ENCODE measurements around the gene PSMA7.
A peak's percentile ranks its signal among the peaks of the same experiment; 100 is the strongest.

Gene PSMA7

DNA sequence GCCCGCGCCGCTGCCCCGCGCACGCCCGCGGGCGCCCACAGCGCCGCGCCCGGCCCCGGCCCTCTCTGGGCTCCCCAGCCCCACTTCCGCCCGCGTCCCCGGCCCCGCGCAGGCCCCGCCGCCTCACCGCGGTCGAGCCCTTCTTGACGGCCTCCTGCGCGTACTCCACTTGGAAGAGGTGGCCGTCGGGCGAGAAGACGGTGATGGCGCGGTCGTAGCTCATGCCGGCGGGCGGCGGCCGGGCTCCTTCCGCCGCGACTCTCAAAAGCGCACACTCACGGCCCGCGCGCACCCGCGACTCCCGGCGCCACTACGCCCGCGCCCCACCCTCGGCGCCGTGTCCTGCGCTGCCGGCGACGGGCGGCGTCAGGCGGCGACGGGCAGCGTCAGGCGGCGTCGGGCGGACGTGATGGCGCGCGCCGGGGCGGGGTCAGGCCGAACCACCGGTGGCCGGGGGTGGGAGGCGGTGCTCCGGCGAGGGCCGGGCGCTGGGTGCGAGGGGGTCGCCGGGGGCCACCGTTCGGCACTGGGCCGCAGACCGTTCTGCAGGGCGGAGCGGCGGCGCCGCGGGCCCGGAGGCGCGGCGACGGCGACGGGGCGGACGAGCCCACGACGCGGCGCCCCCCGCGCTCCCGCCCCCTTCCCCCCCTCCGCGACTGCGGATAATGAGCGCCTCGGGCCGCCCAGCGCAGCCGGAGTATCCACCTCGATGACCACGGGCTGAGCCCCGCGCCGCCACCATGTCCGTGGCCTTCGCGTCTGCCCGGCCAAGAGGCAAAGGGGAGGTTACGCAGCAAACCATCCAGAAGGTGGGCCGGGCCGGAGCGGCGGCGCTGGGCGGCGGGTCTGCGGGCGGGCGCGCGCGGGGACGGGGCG lies at the start of gene PSMA7, which contains the start of gene SS18L1:
Gene PSMA7 (minus strand): TSS at position 314 of the 876 bp plus-strand sequence. CDS start 91 bp downstream, at position 223.
Gene SS18L1 (plus strand): TSS at position 689 of the 876 bp plus-strand sequence. CDS start 52 bp downstream, at position 741.
- H3K27ac ChIP-seq: peak within 1 kb of the TSS; percentile 84
- DNase-seq (ENCODE audit: low read depth, low spot score): no peak

DNA sequence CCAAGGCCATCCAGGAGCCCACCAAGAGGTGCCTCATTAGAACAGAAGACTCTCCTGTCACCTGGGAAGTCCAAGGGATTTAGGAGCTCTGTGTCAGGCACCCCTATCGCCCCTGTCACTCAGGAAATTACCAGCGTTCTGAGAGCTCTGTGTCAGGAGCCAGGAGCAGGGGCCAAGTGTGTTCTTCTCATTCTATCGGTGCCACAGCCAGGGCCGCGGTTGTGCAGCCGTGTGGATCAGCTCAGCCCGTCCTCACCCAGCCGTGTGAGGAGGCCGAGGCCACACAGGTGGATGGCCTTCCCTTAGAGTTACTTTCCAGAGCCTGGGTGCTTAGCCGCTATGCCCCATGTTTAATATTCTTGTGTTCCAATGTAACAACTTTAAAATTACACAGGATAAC lies 49.4 kb upstream of the PSMA7 start:
- H3K27ac ChIP-seq: no peak overlapping the region
- DNase-seq (ENCODE audit: low read depth, low spot score): no peak

DNA sequence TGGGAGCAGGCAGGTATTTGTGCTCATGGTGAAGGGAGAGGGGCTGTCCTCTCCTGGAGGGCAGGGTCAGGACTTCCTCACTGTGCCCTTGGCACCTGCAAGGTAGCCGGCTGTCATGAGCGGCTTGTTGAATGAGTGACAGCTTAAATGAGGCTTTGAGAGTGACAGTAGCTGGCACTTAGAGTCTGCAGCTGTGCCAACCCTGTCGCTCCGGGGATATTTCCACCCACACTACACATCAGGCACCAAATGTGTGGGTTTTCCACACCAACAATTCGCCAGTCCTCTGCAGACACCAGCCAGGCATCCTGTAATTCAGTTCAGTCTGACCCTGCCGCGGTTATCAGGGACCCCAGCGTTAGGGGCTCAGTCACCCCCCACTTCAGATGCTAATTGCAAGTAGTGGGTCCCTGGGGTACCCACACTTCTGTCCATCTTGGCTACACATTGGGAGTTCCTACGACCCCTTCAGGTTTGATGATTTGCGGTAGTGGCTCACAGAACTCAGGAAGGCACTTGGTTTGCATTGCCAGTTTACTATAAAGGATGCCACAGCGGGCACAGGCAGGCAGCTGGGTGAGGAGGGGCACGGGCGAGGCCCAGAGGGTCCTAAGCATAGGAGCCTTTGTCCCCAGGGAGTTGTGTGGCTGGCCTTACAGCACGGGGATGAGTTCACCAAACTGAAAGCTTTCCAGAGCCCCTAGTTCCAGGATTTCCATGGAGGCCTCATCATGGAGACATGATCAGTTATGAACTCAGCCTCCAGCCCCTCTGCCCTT lies 48.8 kb upstream of the PSMA7 start:
- H3K27ac ChIP-seq: no peak overlapping the region
- DNase-seq (ENCODE audit: low read depth, low spot score): no peak

DNA sequence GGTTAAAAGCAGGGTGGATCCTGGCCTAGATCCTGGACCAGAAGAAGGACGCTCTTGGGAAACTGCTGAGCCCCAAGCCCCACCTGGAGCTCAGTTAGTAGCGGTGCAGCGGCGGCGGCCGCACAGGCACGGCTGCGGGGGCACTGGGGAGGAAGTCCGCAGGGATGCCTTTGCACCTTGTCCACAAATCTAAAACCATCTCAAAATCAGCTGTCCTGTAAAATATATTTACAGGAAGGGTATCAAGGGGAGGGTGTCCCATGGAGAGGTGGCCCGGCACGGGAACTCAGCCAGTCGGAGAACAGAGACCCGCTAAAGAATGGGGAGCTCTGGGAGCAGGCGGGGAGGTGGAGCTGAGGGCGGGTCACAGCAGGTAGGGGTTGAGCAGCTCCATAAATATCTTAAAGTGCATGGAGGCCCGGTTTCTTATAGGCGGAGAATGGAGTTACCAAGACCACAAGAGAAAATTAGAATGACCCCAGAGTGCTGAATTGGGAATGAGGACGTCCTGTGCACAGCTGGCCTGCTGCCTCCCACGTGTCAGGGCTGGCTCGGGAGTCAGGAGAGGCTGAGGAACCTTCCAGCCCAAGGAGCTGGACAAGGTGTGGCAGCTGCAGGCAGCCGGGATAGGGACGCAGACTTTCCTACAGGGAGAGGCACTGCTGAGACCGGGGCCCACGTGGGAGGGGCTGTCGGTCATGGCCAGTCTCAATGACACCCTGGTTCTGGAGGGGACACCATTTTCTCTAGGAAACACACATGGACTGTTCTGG lies 47.6 kb upstream of the PSMA7 start:
- no peak for DNase-seq (ENCODE audit: low read depth, low spot score)
- H3K27ac ChIP-seq: no peak overlapping the region

DNA sequence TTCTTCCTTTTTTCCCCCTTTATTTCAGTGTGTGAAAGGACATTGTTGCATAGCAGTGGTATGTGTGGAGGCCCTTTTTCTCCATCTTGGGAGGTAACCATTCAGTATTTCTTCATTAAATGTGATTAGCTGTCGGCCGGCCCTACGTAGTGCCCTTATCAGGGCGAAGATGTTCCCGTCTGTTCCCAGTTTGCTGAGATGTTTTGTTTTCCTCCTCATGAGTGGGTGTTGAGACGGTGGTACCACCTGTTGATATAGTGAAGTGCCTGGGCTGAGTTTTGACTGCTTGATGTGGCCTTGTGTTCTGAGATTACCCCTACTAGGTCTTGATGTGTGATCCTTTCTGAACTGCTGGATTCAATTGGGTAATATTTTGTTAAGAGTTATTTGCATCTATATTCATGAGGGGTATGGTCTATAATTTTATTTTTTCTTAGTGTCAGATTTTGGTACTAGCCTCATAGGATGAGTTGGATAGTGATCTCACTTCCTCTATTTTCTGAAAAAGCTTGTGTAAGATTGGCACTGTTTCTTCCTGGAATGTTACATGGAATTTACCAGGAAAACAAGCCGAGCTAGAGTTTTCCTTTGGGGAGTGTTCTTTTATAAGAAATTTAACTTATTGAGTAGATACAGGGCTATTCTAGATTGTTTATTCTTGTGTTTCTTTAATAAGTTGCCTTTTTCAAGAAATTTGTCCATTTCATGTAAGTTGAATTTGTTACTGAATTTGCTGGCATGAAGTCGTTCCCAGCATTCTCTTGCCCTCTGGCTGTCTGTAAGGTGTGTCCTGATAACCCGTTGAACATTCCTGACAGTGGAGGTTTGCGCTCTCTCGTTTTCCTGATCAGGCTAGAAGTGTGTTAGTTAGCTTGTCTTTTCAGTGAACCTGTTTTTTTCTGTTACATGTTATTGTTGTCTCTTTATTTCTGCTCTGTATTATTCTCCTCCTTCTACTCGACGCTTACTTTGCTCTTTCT lies 44.0 kb upstream of the PSMA7 start:
- no peak for DNase-seq (ENCODE audit: low read depth, low spot score)
- H3K27ac ChIP-seq: peak overlapping the region; percentile 15

DNA sequence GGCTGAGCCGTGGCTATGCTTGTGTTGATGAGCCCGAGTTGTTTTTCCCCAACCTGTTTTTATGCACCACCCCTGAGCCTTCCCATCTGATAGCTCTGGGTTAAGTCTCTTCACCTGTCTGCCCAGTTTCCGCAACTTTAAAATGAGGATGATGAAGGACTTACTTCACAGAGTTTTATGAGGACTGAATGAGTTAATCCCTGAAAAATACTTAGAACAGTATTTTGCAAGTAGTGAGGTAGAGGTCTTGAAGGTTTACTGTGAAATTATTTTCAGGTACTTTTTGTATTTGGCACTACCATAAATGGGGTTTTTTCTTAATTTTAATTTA lies 42.9 kb upstream of the PSMA7 start:
- no peak overlapping the region for H3K27ac ChIP-seq
- no peak for DNase-seq (ENCODE audit: low read depth, low spot score)

DNA sequence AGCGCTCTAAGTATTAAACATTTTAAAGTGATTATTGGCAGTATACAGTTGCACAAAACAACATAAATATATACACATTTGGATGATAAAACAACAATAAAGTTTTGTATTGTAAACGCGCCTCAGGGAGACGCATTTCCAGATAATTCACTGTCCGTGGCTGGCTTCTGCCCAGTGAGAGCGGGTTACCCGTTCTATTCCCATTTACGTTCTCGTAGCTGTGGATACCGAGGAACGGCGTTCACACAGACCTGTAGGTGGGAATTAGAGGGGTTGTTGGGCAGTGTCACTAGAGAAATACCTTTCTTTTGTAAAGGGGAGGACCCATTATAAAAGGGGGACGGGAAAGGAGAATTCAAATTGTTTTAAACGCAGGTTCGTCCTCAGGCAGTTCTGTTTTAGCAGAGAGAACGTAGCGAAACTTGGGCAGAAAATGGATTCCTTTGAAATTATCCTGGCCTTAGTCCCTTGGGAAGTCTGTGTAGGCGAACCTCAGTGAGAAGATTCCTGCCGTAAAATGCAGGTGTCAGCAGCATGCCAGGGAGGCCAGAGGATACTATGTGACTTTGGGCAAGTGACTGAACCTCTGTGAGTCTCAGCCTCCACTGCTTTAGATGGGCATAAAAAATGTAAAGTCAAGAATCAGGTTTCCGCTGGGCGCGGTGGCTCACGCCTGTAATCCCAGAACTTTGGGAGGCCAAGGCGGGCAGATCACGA lies 40.4 kb upstream of the PSMA7 start:
- no peak for DNase-seq (ENCODE audit: low read depth, low spot score)
- peak overlapping the region; percentile 78 for H3K27ac ChIP-seq

DNA sequence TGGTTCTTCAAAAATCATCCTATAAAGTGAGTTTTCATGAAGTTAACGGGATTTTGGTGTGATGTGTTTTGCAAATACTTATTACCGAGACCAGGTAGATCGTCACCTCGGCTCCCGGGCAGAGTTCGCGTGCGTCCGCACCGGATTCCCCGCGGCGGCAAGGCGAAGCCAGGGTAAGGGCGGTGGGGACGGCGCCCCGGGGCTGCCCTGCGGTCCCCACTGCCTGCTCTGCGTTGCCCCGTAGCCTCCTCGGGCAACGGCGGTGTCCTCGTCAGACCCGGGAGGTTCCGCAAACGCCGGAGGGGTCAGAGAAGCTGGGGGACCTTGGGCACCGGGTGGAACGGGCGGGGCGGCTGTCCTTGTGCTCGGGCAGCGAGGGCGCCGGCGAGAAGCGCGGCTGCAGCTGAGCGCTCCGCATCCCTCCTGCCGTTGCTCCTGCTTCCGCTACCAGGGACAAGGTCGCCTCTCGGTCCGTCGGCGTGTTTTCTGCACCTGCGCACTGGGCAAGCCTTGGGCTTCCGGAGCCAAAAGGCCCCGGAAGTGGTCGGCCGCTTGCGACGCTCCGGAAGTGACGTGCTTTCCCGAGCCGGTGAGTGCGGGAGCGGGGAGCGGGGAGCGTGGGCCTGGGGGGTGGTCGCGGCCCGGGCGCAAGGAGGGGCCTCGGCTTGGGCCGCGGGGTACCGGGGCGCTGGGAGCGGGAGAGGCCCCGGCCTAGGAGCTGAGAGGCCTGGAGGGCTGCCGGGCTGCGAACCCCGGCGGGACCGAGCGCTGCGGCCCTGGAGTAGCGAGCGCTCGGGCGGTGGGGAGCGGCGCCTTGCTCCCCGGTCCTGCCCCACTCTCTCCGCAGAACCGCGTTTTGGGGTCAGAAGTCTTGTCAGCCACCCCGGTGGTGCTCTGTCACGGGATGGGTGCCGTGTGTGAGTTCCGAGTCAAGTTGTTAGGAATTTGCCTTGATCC lies 39.6 kb upstream of the PSMA7 start, which contains the start of gene MTG2:
Gene MTG2 (plus strand): TSS at position 560 of the 957 bp plus-strand sequence. CDS start 10,393 bp downstream, outside the sequence.
- peak; percentile 68 for DNase-seq (ENCODE audit: low read depth, low spot score)
- peak within 1 kb of the TSS; percentile 78 for H3K27ac ChIP-seq

DNA sequence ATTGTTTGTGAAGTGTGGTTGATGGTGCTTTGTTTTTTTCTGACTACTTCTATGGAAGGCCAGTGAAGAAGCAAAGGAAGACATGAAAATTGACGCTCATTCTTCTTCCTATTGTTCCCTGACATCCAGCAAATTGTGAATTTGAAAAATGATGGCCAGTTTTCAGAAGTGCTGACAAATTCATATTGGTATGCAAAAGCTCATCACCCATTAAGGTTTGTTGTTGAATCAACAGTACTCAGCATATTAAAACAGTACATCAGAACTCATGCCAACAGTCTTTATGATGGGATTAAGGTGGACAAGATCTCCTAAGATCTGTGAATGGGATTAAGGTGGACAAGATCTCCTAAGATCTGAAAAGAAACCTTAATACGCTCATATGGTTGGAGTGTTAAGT lies 38.6 kb upstream of the PSMA7 start:
- DNase-seq (ENCODE audit: low read depth, low spot score): no peak
- H3K27ac ChIP-seq: peak overlapping the region; percentile 78

DNA sequence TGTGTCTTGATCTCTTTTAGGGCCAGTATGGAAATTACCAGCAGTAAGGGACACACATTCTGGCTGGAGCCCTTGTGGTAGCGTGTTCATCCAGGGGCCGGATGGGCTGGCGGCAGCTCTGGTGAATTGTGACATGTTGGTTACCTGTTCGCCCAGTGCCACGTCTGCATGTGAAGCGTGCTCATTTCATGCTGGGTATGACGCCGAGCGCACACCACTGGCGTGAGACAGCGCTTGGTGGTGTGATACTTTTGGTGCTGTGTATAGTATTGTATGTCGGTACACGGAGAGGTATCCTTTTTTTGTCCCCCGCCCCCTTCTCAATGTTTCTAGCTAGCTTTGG lies 35.9 kb upstream of the PSMA7 start:
- DNase-seq (ENCODE audit: low read depth, low spot score): no peak
- no peak overlapping the region for H3K27ac ChIP-seq

DNA sequence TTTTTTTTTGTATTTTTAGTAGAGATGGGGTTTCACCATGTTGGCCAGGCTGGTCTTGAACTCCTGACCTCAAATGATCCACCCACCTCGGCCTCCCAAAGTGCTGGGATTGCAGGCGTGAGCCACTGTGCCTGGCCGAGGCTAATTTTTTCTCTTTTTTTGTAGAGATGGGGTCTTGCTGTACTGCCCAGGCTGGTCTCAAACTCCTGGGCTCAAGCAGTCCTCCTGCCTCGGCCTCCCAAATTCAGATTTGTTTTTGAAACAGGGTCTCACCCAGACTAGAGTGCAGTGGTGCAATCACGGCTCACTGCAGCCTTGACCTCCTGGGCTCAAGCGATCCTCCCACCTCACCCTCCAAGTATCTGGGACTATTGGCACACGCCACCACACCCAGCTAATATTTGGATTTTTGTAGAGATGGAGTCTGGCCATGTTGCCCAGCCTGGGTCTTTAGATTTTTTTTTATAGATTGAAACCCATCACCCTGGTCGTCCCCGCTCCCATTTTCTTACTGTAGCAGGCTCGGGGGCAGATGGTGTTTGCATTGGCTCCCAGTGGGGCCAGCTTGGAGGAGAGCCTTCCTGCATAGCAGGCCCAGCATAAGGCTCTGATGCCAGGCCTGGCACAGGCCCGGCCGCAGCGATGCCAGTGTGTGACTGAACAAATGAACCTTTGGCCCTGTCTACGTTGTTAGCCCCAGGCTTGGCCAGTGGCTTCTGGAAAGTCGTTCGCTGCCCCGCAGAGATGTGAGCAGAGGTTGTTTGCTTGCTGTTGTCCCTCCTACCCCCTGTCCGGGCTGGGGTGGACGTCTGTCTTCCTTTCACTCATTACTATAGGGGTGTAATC lies 35.3 kb upstream of the PSMA7 start:
- H3K27ac ChIP-seq: no peak overlapping the region
- DNase-seq (ENCODE audit: low read depth, low spot score): no peak

DNA sequence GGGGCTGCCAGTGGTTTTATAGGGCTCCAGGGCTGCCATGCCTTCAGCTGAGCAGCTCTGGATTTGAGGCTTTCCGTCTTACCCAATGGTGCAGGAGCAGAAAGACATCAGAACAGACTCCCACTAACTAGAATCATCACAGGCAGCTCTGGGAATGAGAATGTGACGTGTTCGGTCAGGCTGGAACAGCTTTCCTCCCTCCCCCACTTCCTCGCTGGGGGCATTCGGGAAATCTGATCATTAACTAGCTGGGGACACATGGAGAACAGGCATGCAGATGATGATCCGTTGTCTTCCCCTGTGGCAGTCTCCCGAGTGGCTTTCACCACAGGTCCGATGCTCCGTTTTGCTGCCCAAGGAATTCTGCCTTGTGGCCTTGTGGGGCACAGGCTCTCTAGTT lies 34.1 kb upstream of the PSMA7 start:
- no peak for DNase-seq (ENCODE audit: low read depth, low spot score)
- H3K27ac ChIP-seq: no peak overlapping the region

DNA sequence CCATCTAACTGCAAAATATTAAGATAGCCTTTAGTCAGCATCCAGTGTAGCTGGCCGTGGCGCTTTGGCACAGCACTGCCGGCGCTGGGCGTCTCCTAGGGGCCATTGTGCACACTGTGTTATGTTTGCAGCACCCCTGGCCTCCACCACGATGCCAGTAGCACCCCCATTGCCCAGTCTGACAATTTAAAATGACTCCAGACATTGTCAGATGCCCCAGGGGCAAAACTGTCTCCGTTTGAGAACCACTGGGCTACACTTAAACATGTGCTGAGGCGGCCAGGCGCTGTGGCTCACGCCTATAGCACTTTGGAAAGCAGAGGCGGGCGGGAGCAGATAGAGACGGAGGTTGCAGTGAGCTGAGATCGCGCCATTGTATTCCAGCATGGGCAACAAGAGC lies 33.7 kb upstream of the PSMA7 start:
- no peak for DNase-seq (ENCODE audit: low read depth, low spot score)
- no peak overlapping the region for H3K27ac ChIP-seq

DNA sequence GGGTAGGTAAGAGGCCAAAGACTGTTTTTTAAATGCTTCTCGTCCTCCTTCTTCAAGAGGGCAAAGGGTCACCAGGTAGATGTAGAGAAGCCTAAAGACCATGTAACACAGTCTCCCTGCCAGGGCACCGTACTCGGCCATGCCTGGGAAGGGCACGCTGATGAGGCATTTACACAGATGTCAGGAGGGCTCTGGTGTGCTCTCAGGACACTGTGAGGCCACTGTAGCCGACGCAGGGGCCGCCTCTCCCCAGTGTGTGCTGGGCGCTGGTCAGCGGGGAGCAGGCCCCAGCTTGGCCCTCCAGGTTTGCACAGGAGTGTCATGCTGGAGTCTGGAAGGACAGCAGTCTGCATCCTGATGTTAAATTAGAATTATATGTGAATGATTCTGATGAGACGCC lies 32.5 kb upstream of the PSMA7 start:
- no peak for DNase-seq (ENCODE audit: low read depth, low spot score)
- no peak overlapping the region for H3K27ac ChIP-seq

DNA sequence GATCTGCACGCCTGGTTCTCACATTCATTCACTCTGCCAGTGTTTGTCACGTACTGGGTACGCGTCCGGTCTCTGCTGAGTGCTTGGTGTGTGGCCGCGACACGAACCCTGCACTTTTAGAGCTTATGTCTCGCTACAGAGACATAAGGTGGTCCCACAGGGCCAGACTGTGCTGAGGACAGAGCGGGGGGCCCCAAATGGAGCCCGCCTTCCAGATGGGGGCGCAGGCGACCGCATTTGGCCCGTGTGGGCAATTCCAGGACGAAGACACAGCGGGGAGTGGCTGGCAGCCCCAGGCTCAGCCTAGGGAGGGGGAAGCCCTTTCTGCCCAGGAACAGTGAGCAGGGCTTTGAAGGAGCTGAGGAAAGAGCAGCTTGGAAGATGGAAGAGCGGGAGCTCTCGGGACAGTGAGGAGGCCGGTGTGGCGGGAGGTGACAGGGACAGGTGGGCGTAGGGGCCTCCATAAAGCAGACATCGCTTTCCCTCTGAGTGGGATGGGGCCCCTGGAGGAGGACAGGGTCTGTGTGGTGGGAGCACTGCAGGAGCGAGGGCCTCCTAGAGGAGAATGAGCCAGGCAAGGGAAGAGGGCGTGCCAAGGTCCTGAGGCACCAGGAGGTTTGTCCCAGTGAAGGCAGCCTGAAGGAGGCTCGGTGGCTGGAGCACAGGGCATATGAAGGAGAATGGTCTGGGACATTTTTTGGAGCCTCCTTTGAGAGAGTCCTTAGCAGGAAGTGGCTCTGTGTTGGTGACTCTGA lies 31.9 kb upstream of the PSMA7 start:
- DNase-seq (ENCODE audit: low read depth, low spot score): no peak
- no peak overlapping the region for H3K27ac ChIP-seq
